GM23338 (cell line): ENCODE results near the gene ECSCR. TPM values are rescaled to one million over a fixed set of nuclear protein-coding genes. Genes with fewer than 3 reads are reported as not detected.

ENCODE experiments used
- ATAC-seq: fragments of 200-7000 bp; cut with Tn5 transposase; 3 replicates; pipeline ENCODE4 v1.9.1; 2020
- DNase-seq: peaks from one replicate; pipeline ENCODE4 v3.0.0-alpha.2; 2015; ENCODE audit warnings: low spot score
- H2AFZ ChIP-seq: fragments of 200-600 bp; sonication (generic); 2 replicates; pipeline ENCODE4 v1.8.0; 2016; ENCODE audit warnings: antibody characterized with exemption, mild to moderate bottlenecking, moderate library complexity
- H3F3A ChIP-seq: fragments of 200-600 bp; sonication (generic); replicated peaks from 2 replicates; pipeline ENCODE4 v1.8.0; 2017; ENCODE audit warnings: antibody characterized with exemption, mixed run types, low read depth
- H3K27ac ChIP-seq: fragments of 200-600 bp; sonication (generic); 2 replicates; pipeline ENCODE4 v1.6.1; 2016; ENCODE audit warnings: low read depth
- H3K27me3 ChIP-seq: fragments of 200-600 bp; sonication (generic); 2 replicates; pipeline ENCODE4 v1.8.0; 2016; ENCODE audit warnings: mild to moderate bottlenecking, mixed run types, moderate library complexity; ENCODE audit not compliant: insufficient read depth
- H3K36me3 ChIP-seq: fragments of 200-600 bp; sonication (generic); 2 replicates; pipeline ENCODE4 v1.8.0; 2016; ENCODE audit warnings: mild to moderate bottlenecking; ENCODE audit not compliant: insufficient read depth
- H3K4me1 ChIP-seq: fragments of 200-600 bp; sonication (generic); 2 replicates; pipeline ENCODE4 v1.8.0; 2016; ENCODE audit warnings: mild to moderate bottlenecking, moderate library complexity; ENCODE audit not compliant: insufficient read depth
- H3K4me2 ChIP-seq: fragments of 200-600 bp; sonication (generic); 2 replicates; pipeline ENCODE4 v1.7.1; 2017; ENCODE audit warnings: mixed run types
- H3K4me3 ChIP-seq: fragments of 200-600 bp; sonication (generic); 2 replicates; pipeline ENCODE4 v1.6.1; 2016; ENCODE audit warnings: mixed run types
- H3K79me2 ChIP-seq: fragments of 200-600 bp; sonication (generic); replicated peaks from 2 replicates; pipeline ENCODE4 v1.8.0; 2017; ENCODE audit warnings: mild to moderate bottlenecking; ENCODE audit not compliant: insufficient read depth
- H3K9me2 ChIP-seq: fragments of 200-600 bp; sonication (generic); 2 replicates; pipeline ENCODE4 v1.8.0; 2017; ENCODE audit not compliant: insufficient read depth
- H4K20me1 ChIP-seq: fragments of 200-600 bp; sonication (generic); replicated peaks from 2 replicates; pipeline ENCODE4 v1.8.0; 2017; ENCODE audit warnings: mild to moderate bottlenecking; ENCODE audit not compliant: insufficient read depth
- H3K27ac Mint-ChIP-seq: 2 replicates; pipeline ENCODE4 v1.8.0; 2020; ENCODE audit warnings: inconsistent platforms, mild to moderate bottlenecking, moderate library complexity, mixed read lengths
- H3K27me3 Mint-ChIP-seq: 3 replicates; pipeline ENCODE4 v1.8.0; 2022; ENCODE audit warnings: low read depth, mild to moderate bottlenecking, moderate library complexity, mixed read lengths, inconsistent platforms; ENCODE audit not compliant: insufficient read depth, poor library complexity
- H3K36me3 Mint-ChIP-seq: 3 replicates; pipeline ENCODE4 v1.8.0; 2021; ENCODE audit warnings: low read depth, mild to moderate bottlenecking, inconsistent platforms, moderate library complexity, mixed read lengths
- H3K4me1 Mint-ChIP-seq: 3 replicates; pipeline ENCODE4 v1.8.0; 2020; ENCODE audit warnings: mild to moderate bottlenecking, inconsistent platforms, mixed read lengths
- H3K4me3 Mint-ChIP-seq: 3 replicates; pipeline ENCODE4 v1.8.0; 2021; ENCODE audit warnings: moderate library complexity, mild to moderate bottlenecking, inconsistent platforms, mixed read lengths
- H3K9me3 Mint-ChIP-seq: 3 replicates; pipeline ENCODE4 v1.8.0; 2020; ENCODE audit warnings: moderate library complexity, mild to moderate bottlenecking, inconsistent platforms, mixed read lengths
- CREB1 ChIP-seq: fragments of 250-450 bp; sonication (Bioruptor Pico); IDR thresholded peaks from 2 replicates; pipeline ENCODE4 v1.5.0; 2020; ENCODE audit warnings: low read depth, mild to moderate bottlenecking, moderate library complexity
- CTCF ChIP-seq, 2 experiments: fragments of 200-600 bp in 1 of 2; sonication (generic) in 1 of 2; conservative IDR thresholded peaks; 2 replicates each; pipeline versions ENCODE4 v1.5.1 to v1.6.1; 2016 to 2017; ENCODE audit warnings: antibody characterized with exemption in 2 of 2, low read depth in 2 of 2, mild to moderate bottlenecking in 2 of 2, moderate library complexity in 1 of 2
- ETS1 ChIP-seq: IDR thresholded peaks from 2 replicates; pipeline ENCODE4 v1.6.1; 2016; ENCODE audit warnings: antibody characterized with exemption
- EZH2 ChIP-seq: fragments of 200-600 bp; sonication (generic); IDR thresholded peaks from one replicate; pipeline ENCODE4 v1.8.0; 2017; ENCODE audit warnings: antibody characterized with exemption, mild to moderate bottlenecking, low read depth; ENCODE audit not compliant: unreplicated experiment
- EZH2phosphoT487 ChIP-seq: fragments of 200-600 bp; sonication (generic); IDR thresholded peaks from one replicate; pipeline ENCODE4 v1.8.1; 2018; ENCODE audit warnings: antibody characterized with exemption; ENCODE audit not compliant: unreplicated experiment
- JUNB ChIP-seq: IDR thresholded peaks from one replicate; pipeline ENCODE4 v1.6.1; 2016; ENCODE audit warnings: antibody characterized with exemption; ENCODE audit not compliant: unreplicated experiment
- NANOG ChIP-seq: IDR thresholded peaks from 2 replicates; pipeline ENCODE4 v1.6.1; 2016; ENCODE audit warnings: antibody characterized with exemption, borderline replicate concordance
- POLR2AphosphoS5 ChIP-seq: IDR thresholded peaks from 2 replicates; pipeline ENCODE4 v1.6.1; 2016; ENCODE audit warnings: antibody characterized with exemption, low read depth
- REST ChIP-seq: IDR thresholded peaks from one replicate; pipeline ENCODE4 v1.6.1; 2018; ENCODE audit warnings: antibody characterized with exemption; ENCODE audit not compliant: unreplicated experiment
- STAT1 ChIP-seq: IDR thresholded peaks from one replicate; pipeline ENCODE4 v1.6.1; 2016; ENCODE audit warnings: antibody characterized with exemption; ENCODE audit not compliant: unreplicated experiment
- ZNF114 ChIP-seq: fragments of 250-450 bp; sonication (Bioruptor Pico); IDR thresholded peaks from 2 replicates; pipeline ENCODE4 v1.5.0; 2020; ENCODE audit warnings: mild to moderate bottlenecking, moderate library complexity
- ZNF331 ChIP-seq: fragments of 250-450 bp; sonication (Bioruptor Pico); IDR thresholded peaks from 2 replicates; pipeline ENCODE4 v1.5.0; 2020; ENCODE audit warnings: low read depth, mild to moderate bottlenecking, moderate library complexity
- ZNF462 ChIP-seq: fragments of 250-450 bp; sonication (Bioruptor Pico); IDR thresholded peaks from 2 replicates; pipeline ENCODE4 v1.5.0; 2020; ENCODE audit warnings: mild to moderate bottlenecking, moderate library complexity
- polyA plus RNA-seq: library from polyadenylated mRNA; unstranded; fragments of >200 nt; fragmentation: Nextera tagmentation; extraction: Ambion mirVana; gene quantifications from 2 replicates; pipeline ENCODE4 v1.2.1, GENCODE V29; 2016
- total RNA-seq: library from RNA; depleted of rRNA; stranded (reverse); fragments of >200 nt; shearing (Covaris generic); gene quantifications from 2 replicates; pipeline ENCODE4 v1.2.3, GENCODE V29; 2014

ECSCR gene
- total and polyA plus RNA-seq, 2 experiments from 2014 or later = 2.2 to 2.6 TPM

GRCh38 chr5:139492700-139493192 is 30.2 kb upstream of the ECSCR start:
- H3K79me2 ChIP-seq = no peaks in the 10 kb centered on the region
- no peak overlapping the region for H3K4me2 ChIP-seq
- no peak for DNase-seq
- no peaks in the 10 kb centered on the region for H4K20me1 ChIP-seq
- H2AFZ ChIP-seq = no peak overlapping the region
- H3K27ac Mint-ChIP-seq = no peak overlapping the region
- no peaks in the 10 kb centered on the region for H3F3A ChIP-seq
- no peak overlapping the region for H3K4me3 Mint-ChIP-seq
- no peak overlapping the region for H3K4me3 ChIP-seq
- TF ChIP-seq CREB1 (no peak), NANOG (no peak), EZH2 (no peak), CTCF (conservative IDR thresholded peaks at IDR 0.05; ENCODE audit: low read depth in 2 of 2) (no peak), STAT1 (no peak), EZH2phosphoT487 (no peak), ZNF331 (no peak), REST (no peak), POLR2AphosphoS5 (no peak), JUNB (no peak), ZNF114 (CRISPR knock-in tag) (no peak), ETS1 (no peak), ZNF462 (no peak)
- H3K36me3 ChIP-seq = no peaks in the 10 kb centered on the region
- H3K27me3 ChIP-seq = no peaks in the 10 kb centered on the region
- no peaks in the 10 kb centered on the region for H3K4me1 Mint-ChIP-seq
- H3K27ac ChIP-seq = no peak overlapping the region
- H3K36me3 Mint-ChIP-seq = no peaks in the 10 kb centered on the region
- no peaks in the 10 kb centered on the region for H3K9me2 ChIP-seq
- no peak for ATAC-seq
- no peaks in the 10 kb centered on the region for H3K9me3 Mint-ChIP-seq
- H3K27me3 Mint-ChIP-seq = peaks cover 8% of the 10 kb centered on the region
- H3K4me1 ChIP-seq = no peaks in the 10 kb centered on the region
